Liver (tissue), 3 donors: ENCODE results near the gene GRIP2.

Experiments
- HNF4G ChIP-seq: IDR thresholded peaks from 2 replicates; pipeline ENCODE4 v1.6.1; 2016; ENCODE audit warnings: antibody characterized with exemption
- SP1 ChIP-seq: IDR thresholded peaks from 2 replicates; pipeline ENCODE4 v1.6.1; 2018; ENCODE audit warnings: antibody characterized with exemption, mild to moderate bottlenecking
- TAF1 ChIP-seq: conservative IDR thresholded peaks from 2 replicates; pipeline ENCODE4 v1.6.1; 2016; ENCODE audit warnings: antibody characterized with exemption, mild to moderate bottlenecking
- YY1 ChIP-seq: IDR thresholded peaks from 2 replicates; pipeline ENCODE4 v1.6.1; 2016; ENCODE audit warnings: antibody characterized with exemption, mild to moderate bottlenecking
- TF ChIP-seq, protein P1 (sequence below): fragments of 150-350 bp; IDR thresholded peaks from 2 replicates; pipeline ENCODE4 v1.5.1; 2017; ENCODE audit warnings: improper control_type of control experiment, low read depth, low read length; ENCODE audit not compliant: missing input control
- donor health status: healthy.
- donor health status: healthy.

DNA sequence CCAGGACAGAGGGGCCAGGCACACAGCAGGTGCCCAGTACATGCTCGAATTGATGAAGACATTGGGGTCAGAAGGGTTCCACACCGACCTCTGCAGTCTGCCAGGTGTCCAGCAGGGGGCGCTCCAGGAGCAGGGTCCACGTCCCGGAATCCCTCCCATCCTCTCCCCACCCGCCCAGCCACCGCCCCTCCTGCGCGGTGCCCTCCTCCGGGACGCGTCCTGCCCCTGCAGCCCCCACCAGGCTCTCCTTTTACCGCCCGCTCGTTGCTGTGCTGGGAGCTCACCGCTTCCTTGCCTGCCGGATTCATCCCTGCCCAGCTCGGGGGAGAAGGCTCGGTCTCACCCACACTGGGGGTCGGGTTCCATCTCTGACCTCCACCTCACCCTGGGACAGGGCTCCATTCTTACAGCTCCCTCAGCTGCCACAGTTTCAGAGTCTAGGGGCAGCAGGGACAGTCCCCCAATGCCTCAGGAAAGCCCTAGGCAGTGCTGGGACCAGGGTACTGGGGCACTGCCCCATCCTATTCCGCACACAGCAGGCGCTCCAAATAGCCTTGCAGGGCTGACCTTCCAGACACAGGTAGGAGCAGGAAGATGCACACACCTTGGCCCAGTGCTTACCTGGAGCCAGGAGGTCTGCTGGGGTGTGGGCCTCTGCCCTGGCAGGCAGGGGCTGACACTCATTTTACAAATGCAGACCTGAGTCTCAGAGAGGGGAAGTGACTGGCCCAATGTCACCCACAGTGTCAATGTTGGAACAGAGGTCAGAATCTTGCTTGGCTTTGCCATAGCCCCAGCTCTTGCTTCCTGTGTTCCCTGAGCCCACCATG is 31.0 kb downstream of the GRIP2 start:
- no peak for TF ChIP-seq HNF4G
- TF ChIP-seq, protein P1, sequence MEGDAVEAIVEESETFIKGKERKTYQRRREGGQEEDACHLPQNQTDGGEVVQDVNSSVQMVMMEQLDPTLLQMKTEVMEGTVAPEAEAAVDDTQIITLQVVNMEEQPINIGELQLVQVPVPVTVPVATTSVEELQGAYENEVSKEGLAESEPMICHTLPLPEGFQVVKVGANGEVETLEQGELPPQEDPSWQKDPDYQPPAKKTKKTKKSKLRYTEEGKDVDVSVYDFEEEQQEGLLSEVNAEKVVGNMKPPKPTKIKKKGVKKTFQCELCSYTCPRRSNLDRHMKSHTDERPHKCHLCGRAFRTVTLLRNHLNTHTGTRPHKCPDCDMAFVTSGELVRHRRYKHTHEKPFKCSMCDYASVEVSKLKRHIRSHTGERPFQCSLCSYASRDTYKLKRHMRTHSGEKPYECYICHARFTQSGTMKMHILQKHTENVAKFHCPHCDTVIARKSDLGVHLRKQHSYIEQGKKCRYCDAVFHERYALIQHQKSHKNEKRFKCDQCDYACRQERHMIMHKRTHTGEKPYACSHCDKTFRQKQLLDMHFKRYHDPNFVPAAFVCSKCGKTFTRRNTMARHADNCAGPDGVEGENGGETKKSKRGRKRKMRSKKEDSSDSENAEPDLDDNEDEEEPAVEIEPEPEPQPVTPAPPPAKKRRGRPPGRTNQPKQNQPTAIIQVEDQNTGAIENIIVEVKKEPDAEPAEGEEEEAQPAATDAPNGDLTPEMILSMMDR: peak; percentile 81
- no peak for TF ChIP-seq SP1
- TF ChIP-seq TAF1: no peak
- no peak for TF ChIP-seq YY1
